OCI-LY3 (cell line): ENCODE measurements around the gene MATK.

Experiments
- H2AFZ ChIP-seq: fragments of 200-600, 300-600 bp; shearing (Covaris generic); 2 replicates; pipeline ENCODE4 v1.6.0; 2014; ENCODE audit warnings: antibody characterized with exemption, low read depth, low read length
- H3K27ac ChIP-seq: fragments of 200-600, 300-600 bp; sonication (generic); 2 replicates; pipeline ENCODE4 v1.5.1; 2014; ENCODE audit warnings: mild to moderate bottlenecking, low read length, moderate library complexity, mixed read lengths
- H3K27me3 ChIP-seq: fragments of 200-600, 300-600 bp; sonication (generic); 2 replicates; pipeline ENCODE4 v1.6.1; 2014; ENCODE audit warnings: low read depth, low read length, mixed read lengths
- H3K36me3 ChIP-seq: fragments of 200-600, 300-600 bp; sonication (generic); replicated peaks from 2 replicates; pipeline ENCODE3; 2014; ENCODE audit warnings: low read depth, low read length, mixed read lengths
- H3K4me1 ChIP-seq: fragments of 300-600, 200-600 bp; sonication (generic); 2 replicates; pipeline ENCODE4 v1.6.1; 2014; ENCODE audit warnings: low read length, mixed read lengths
- H3K4me2 ChIP-seq: fragments of 200-600, 300-600 bp; sonication (generic); 2 replicates; pipeline ENCODE4 v1.6.1; 2014; ENCODE audit warnings: low read length, mixed read lengths
- H3K4me3 ChIP-seq: fragments of 300-600, 200-600 bp; sonication (generic); 2 replicates; pipeline ENCODE4 v1.5.1; 2014; ENCODE audit warnings: antibody characterized with exemption, mild to moderate bottlenecking, low read length, moderate library complexity
- H3K79me2 ChIP-seq: fragments of 300-600, 200-600 bp; shearing (Covaris generic); 2 replicates; pipeline ENCODE4 v1.6.1; 2014; ENCODE audit warnings: mild to moderate bottlenecking, low read length, mixed read lengths
- H3K9ac ChIP-seq: fragments of 300-600, 200-600 bp; shearing (Covaris generic); 2 replicates; pipeline ENCODE4 v1.6.0; 2014; ENCODE audit warnings: mild to moderate bottlenecking, low read length, moderate library complexity
- H3K9me3 ChIP-seq: fragments of 200-600, 300-600 bp; shearing (Covaris generic); 2 replicates; pipeline ENCODE4 v1.6.1; 2014; ENCODE audit warnings: low read length, mixed read lengths; ENCODE audit not compliant: insufficient read depth
- H4K20me1 ChIP-seq: fragments of 200-600, 300-600 bp; sonication (generic); 2 replicates; pipeline ENCODE4 v1.6.1; 2016; ENCODE audit warnings: low read length, mixed read lengths; ENCODE audit not compliant: insufficient read depth
- EZH2phosphoT487 ChIP-seq: fragments of 200-600 bp; shearing (Covaris generic); IDR thresholded peaks from 2 replicates; pipeline ENCODE4 v1.6.1; 2018; ENCODE audit warnings: antibody characterized with exemption, mixed run types, low read depth
- TF ChIP-seq, protein P1 (sequence below): fragments of 200-600, 300-600 bp; sonication (generic); IDR thresholded peaks from 2 replicates; pipeline ENCODE4 v1.5.1; 2014; ENCODE audit warnings: antibody characterized with exemption, low read length, low read depth

MATK gene

GRCh38 chr19:3796358-3796757 lies 10.2 kb upstream of the MATK start:
- Histone ChIP-seq H3K9me3 (no peaks in the 10 kb centered on the region), H3K27ac (no peak overlapping the region), H3K9ac (no peak overlapping the region), H3K4me2 (no peak overlapping the region), H2AFZ (no peak overlapping the region), H3K27me3 (0 out of 2 replicates have a peak, but pooled peaks cover 4% of the 10 kb centered on the region), H3K79me2 (no peaks in the 10 kb centered on the region), H3K36me3 (no peaks in the 10 kb centered on the region), H3K4me1 (no peaks in the 10 kb centered on the region), H3K4me3 (no peak overlapping the region), H4K20me1 (no peaks in the 10 kb centered on the region)
- TF ChIP-seq, protein P1, sequence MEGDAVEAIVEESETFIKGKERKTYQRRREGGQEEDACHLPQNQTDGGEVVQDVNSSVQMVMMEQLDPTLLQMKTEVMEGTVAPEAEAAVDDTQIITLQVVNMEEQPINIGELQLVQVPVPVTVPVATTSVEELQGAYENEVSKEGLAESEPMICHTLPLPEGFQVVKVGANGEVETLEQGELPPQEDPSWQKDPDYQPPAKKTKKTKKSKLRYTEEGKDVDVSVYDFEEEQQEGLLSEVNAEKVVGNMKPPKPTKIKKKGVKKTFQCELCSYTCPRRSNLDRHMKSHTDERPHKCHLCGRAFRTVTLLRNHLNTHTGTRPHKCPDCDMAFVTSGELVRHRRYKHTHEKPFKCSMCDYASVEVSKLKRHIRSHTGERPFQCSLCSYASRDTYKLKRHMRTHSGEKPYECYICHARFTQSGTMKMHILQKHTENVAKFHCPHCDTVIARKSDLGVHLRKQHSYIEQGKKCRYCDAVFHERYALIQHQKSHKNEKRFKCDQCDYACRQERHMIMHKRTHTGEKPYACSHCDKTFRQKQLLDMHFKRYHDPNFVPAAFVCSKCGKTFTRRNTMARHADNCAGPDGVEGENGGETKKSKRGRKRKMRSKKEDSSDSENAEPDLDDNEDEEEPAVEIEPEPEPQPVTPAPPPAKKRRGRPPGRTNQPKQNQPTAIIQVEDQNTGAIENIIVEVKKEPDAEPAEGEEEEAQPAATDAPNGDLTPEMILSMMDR: no peak
- TF ChIP-seq EZH2phosphoT487: no peak

DNA sequence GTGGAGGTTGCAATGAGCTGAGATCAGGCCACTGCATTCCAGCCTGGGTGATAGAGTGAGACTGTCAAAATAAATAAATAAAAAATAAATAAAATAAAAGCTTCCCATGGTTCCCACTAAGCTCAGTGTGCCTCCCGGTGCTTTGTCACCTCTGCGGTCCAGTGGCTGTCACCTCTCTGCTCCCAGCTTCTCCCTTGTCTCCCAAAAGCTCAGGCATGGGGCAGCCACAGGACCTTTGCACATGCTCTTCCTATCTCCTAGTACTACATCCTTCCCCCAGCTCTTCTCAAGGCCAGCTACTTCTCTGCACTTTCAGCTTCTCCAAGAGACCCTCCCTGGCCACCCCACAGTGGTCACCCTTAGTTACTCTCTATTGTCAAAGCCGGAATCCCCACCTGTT lies 7.6 kb upstream of the MATK start:
- 0 out of 2 replicates have a peak, but pooled peaks cover 4% of the 10 kb centered on the region for H3K27me3 ChIP-seq
- no peak overlapping the region for H3K9ac ChIP-seq
- H3K27ac ChIP-seq: no peak overlapping the region
- H3K4me1 ChIP-seq: no peaks in the 10 kb centered on the region
- H3K4me2 ChIP-seq: no peak overlapping the region
- no peaks in the 10 kb centered on the region for H3K36me3 ChIP-seq
- H3K9me3 ChIP-seq: no peaks in the 10 kb centered on the region
- no peak overlapping the region for H2AFZ ChIP-seq
- H4K20me1 ChIP-seq: no peaks in the 10 kb centered on the region
- no peak for TF ChIP-seq EZH2phosphoT487
- no peak overlapping the region for H3K4me3 ChIP-seq
- H3K79me2 ChIP-seq: no peaks in the 10 kb centered on the region

GRCh38 chr19:3792114-3792513 lies 5.9 kb upstream of the MATK start:
- H3K4me3 ChIP-seq: no peak overlapping the region
- H2AFZ ChIP-seq: no peak overlapping the region
- no peak overlapping the region for H3K27ac ChIP-seq
- TF ChIP-seq, protein P1: no peak
- TF ChIP-seq EZH2phosphoT487: no peak
- H3K4me2 ChIP-seq: no peak overlapping the region
- no peak overlapping the region for H3K9ac ChIP-seq
- H3K9me3 ChIP-seq: no peaks in the 10 kb centered on the region
- H4K20me1 ChIP-seq: no peaks in the 10 kb centered on the region
- no peaks in the 10 kb centered on the region for H3K79me2 ChIP-seq
- H3K4me1 ChIP-seq: no peaks in the 10 kb centered on the region
- no peaks in the 10 kb centered on the region for H3K36me3 ChIP-seq
- H3K27me3 ChIP-seq: 0 out of 2 replicates have a peak, but pooled peaks cover 4% of the 10 kb centered on the region

GRCh38 chr19:3790941-3791340 lies 4.8 kb upstream of the MATK start:
- Histone ChIP-seq H3K4me3 (no peak overlapping the region), H4K20me1 (no peaks in the 10 kb centered on the region), H3K36me3 (no peaks in the 10 kb centered on the region), H3K27ac (no peak overlapping the region), H3K4me1 (no peaks in the 10 kb centered on the region), H3K79me2 (no peaks in the 10 kb centered on the region), H3K9ac (no peak overlapping the region), H3K27me3 (no peaks in the 10 kb centered on the region), H3K4me2 (no peak overlapping the region), H2AFZ (no peak overlapping the region), H3K9me3 (no peaks in the 10 kb centered on the region)
- no peak for TF ChIP-seq EZH2phosphoT487
- TF ChIP-seq, protein P1: no peak

DNA sequence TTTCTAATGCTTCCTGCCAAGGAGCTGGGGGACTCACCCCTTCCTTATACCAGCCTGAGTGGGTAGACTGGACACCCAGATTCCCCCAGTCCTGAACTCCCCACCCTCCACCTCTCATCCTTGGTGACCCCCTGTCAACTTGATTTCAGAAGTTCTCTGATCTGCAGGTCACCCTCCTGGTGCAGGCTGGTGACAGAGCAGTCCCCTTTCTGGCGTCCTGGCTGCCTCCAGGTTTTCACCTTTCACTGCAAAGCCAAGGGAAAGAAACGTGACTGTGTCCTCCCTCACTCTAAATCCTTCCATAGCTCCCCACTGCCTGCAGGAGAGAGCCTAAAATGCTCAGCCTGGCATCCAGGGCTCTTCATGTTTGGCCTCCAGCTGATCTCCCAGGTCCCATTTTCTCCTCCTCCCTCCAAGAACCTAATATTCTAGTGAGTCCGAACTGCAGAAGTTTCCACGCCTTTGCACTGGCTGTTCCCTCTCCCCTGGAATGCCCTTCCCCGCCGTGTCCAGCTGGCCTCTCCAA lies 4.1 kb upstream of the MATK start:
- Histone ChIP-seq H3K9ac (no peak overlapping the region), H3K27me3 (no peaks in the 10 kb centered on the region), H3K27ac (no peak overlapping the region), H3K4me1 (no peaks in the 10 kb centered on the region), H3K36me3 (no peaks in the 10 kb centered on the region), H3K9me3 (no peaks in the 10 kb centered on the region), H3K79me2 (no peaks in the 10 kb centered on the region), H3K4me2 (no peak overlapping the region), H4K20me1 (no peaks in the 10 kb centered on the region), H2AFZ (no peak overlapping the region), H3K4me3 (no peak overlapping the region)
- no peak for TF ChIP-seq EZH2phosphoT487
- TF ChIP-seq, protein P1: no peak
